ENCODE measurements around the gene CHMP3.
A peak's percentile ranks its signal among the peaks of the same experiment; 100 is the strongest.
"Not testable (repeated sequence)": the region's sequence is repeated elsewhere in the genome, so short reads cannot be mapped to it uniquely, and the experiment has no call there.

Gene CHMP3

DNA sequence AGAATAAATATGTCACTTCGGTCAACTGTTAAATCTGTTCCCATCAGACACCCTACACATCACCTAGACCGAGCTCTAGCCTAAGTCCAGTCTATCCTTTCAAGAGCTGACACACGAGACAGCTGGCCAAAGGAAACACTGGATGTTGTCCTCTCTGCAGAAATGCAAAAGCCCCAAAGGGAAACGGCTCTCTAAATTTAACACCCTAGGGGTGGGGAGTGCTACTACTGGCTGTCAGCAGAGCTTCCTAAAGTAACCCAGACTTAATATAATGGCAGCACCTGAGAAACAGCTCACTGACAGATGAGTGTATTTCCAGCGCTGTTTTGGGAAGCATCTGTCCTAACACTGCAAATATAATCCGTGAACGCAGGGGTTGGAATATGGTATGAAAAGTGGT lies 55.6 kb downstream of the CHMP3 start:
- DNase-seq (ENCODE audit: low spot score) = no peak

GRCh38 chr2:86500325-86501083 lies 62.7 kb downstream of the CHMP3 start:
- no peak for DNase-seq (ENCODE audit: low spot score)

- DNase-seq (ENCODE audit: low spot score) = no peak
Observed at GRCh38 chr2:86499326-86499725, 63.9 kb downstream of the CHMP3 start.

DNA sequence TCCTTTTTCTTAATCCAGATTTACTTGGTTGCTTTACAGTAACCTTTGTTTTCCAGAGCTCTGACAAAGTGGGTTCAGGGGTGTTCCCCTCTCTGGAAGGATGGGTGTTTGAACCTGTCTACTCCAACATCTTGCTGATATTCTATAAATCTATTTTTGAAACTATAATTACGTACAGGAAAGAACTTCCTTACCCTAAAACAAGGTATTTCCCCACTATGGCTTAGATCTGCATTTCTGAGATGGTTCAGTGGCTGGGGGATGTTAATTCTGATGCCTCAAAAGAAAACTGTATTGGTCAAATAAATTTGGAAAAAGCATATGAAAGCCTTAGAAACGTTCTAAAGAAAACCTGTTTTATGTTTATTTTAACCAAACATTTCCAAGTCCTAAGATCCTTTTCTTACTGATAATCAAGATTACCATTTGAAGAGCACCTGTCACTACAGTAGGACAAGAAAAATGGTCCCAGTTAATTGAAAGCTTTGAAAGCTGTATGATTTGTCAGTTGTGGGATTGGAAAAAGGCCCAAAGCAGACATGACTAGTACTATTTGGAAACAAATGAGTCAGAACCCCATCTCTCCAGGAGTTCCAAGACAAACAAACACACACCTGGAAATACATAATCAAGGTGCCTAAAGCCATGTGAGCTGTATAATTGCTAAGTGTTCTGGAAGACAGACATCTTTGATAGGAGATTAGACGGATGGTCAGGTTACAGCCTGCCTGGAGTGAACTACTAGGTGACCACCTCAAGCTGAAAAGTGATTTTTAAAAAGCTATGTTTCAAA lies 64.6 kb downstream of the CHMP3 start:
- no peak for DNase-seq (ENCODE audit: low spot score)

GRCh38 chr2:86496391-86496790 lies 66.9 kb downstream of the CHMP3 start:
- DNase-seq (ENCODE audit: low spot score) = not testable (repeated sequence)

GRCh38 chr2:86492048-86492453 lies 71.2 kb downstream of the CHMP3 start:
- no peak for DNase-seq (ENCODE audit: low spot score)

- no peak for DNase-seq (ENCODE audit: low spot score)
Observed at GRCh38 chr2:86491088-86491487, 72.2 kb downstream of the CHMP3 start.

- DNase-seq (ENCODE audit: low spot score) = no peak
Observed at GRCh38 chr2:86490245-86490644, 73.0 kb downstream of the CHMP3 start.

GRCh38 chr2:86489542-86489941 lies 73.7 kb downstream of the CHMP3 start:
- no peak for DNase-seq (ENCODE audit: low spot score)

GRCh38 chr2:86488561-86489250 lies 74.5 kb downstream of the CHMP3 start:
- no peak for DNase-seq (ENCODE audit: low spot score)

GRCh38 chr2:86487062-86487461 lies 76.2 kb downstream of the CHMP3 start:
- peak; percentile 6 for DNase-seq (ENCODE audit: low spot score)

DNA sequence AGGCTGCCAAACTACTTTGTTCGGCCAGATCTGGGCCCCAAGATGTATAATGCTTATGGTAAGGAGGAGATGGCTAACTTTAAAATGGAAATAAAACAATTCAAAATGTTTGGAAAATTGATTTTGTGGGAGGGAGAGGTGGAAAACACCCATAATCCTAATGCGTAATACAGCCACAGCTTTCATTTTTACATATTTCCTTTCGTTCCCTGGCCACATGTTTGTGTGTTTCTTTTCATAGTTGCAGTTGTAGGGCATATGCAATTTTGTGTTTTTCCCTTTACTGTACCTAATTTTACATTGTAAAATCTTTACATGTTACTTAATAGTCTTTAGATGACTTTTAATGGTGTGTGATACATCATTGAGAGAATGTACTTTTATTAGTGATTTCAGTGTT lies 77.4 kb downstream of the CHMP3 start:
- DNase-seq (ENCODE audit: low spot score) = no peak

- no peak for DNase-seq (ENCODE audit: low spot score)
Observed at GRCh38 chr2:86485103-86485502, 78.1 kb downstream of the CHMP3 start.

GRCh38 chr2:86484385-86484784 lies 78.9 kb downstream of the CHMP3 start:
- DNase-seq (ENCODE audit: low spot score) = no peak

- peak; percentile 8 for DNase-seq (ENCODE audit: low spot score)
Observed at GRCh38 chr2:86482034-86482433, 81.2 kb downstream of the CHMP3 start.

DNA sequence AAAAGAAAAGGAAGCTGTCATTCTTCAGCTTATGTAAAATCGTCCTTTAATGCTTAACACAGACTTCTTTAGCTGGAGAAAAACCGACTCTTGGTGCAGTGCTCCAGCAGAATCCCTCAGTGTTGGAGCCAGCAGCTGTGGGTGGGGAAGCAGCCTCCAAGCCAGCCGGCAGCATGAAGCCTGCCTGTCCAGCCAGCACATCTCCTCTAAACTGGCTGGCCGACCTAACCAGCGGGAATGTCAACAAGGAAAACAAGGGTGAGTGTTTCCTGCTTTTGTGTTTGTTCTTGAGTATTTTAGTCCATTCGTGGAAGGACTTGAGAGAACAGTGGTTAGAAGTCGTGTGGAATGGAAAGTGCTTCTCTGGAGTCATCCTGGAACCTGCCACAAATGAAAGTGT lies 83.1 kb downstream of the CHMP3 start:
- no peak for DNase-seq (ENCODE audit: low spot score)

GRCh38 chr2:86477349-86477748 lies 85.9 kb downstream of the CHMP3 start:
- DNase-seq (ENCODE audit: low spot score) = no peak

DNA sequence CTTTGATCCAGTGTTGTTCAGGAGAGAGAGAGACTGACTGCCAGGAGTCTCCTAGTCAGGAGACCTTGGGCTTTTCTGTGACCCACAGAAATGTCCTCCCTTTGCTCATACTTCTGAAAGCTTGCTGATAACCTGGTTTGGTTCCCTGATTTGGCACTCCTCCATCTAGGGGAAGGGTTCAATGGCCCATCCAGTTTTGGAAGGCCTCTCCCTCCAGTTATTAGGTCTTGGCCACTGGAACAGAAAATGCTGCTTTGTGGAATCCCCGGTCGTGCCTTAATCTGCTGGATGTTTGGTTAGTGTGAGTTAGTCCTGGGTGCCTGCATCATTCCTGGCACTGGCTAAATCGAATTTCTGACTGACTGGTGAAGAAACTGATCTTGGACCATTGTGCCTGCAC lies 86.3 kb downstream of the CHMP3 start:
- no peak for DNase-seq (ENCODE audit: low spot score)

- DNase-seq (ENCODE audit: low spot score) = no peak
Observed at GRCh38 chr2:86476092-86476491, 87.2 kb downstream of the CHMP3 start.

DNA sequence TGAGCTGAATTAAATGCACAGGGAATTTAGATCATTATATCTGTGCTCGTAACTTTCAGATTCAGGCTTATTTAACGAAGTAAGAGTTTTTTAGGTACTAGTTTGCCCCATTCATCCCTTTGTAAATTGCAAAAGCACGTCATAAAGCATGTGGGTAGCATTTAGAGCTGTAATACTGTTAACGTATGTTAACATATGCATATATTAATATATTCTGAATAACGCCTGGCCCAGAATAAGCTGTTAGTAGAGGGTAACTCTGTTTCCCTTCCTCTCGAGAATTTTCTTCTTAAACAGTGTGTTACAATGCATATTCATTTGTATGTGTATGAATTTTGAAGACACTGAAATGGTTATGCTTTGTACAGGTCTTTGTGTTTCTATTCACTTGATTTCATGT lies 91.6 kb downstream of the CHMP3 start:
- DNase-seq (ENCODE audit: low spot score) = no peak

DNA sequence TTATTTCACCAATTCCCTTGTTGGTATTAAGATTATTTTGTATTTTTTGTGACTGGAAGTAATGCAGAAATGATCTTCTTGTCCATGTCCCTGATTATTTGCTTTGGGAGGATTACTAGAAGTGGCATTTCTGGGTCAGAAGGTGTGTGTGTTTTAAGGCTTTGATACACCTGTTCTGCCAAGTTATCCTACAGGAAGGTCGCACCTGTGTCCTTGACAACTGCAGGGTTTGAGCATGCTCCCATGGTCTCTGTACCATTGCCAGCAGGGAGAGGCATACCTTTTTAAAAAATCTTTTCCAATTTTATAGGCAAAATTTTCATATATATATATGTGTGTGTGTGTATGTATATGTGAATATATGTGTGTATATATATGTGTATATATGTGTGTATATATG lies 92.4 kb downstream of the CHMP3 start:
- DNase-seq (ENCODE audit: low spot score) = no peak

GRCh38 chr2:86468162-86469033 lies 94.8 kb downstream of the CHMP3 start:
- DNase-seq (ENCODE audit: low spot score) = no peak

All from SW480 (cell line).